Endothelial cell of umbilical vein (primary cell): ENCODE data around the gene LMBR1L. TPM values are rescaled to one million over a fixed set of nuclear protein-coding genes. Genes with fewer than 3 reads are reported as not detected.

Source experiments
- BruUV-seq: library from RNA; stranded (reverse); fragments of 400-500 nt; replicated peaks from 2 replicates; lab custom pipeline; 2021; lab: Mats Ljungman, UMichigan
- CTCF ChIA-PET: fragments of 300-600, 350-600 bp; sonication (Branson Sonifier 250); formaldehyde crosslinking; loops from one replicate; lab custom pipeline; 2021; ENCODE audit warnings: antibody characterized with exemption, inconsistent platforms; lab: Charles Lee
- POLR2A ChIA-PET: fragments of 300-600, 350-600 bp; sonication (Branson Sonifier 250); formaldehyde crosslinking; loops from one replicate; lab custom pipeline; 2021; ENCODE audit warnings: antibody characterized with exemption, inconsistent platforms; lab: Charles Lee
- DNase-seq: peaks from one replicate; pipeline ENCODE4 v3.0.0-alpha.2; 2011; ENCODE audit warnings: low read depth, low spot score
- FAIRE-seq: peaks from 2 replicates; lab custom pipeline; 2011; peaks lifted over from hg19 to GRCh38; lab: Jason Lieb, UNC
- H2AFZ ChIP-seq: 2 replicates; pipeline ENCODE4 v1.6.0; 2012; ENCODE audit warnings: low read depth, low read length, control low read depth, inconsistent platforms
- H3K27ac ChIP-seq: 2 replicates; pipeline ENCODE4 v1.5.1; 2011; ENCODE audit warnings: low read depth, mild to moderate bottlenecking, control low read depth, low read length, moderate library complexity; ENCODE audit not compliant: insufficient read depth
- H3K27me3 ChIP-seq, 2 experiments: 2 replicates each; pipeline versions ENCODE4 v1.6.0 to v1.6.1; 2011; ENCODE audit warnings: low read length in 2 of 2, mixed read lengths in 1 of 2; ENCODE audit not compliant: control insufficient read depth in 2 of 2, insufficient read depth in 2 of 2
- H3K36me3 ChIP-seq, 2 experiments: 2 replicates in 1 of 2; 3 replicates in 1 of 2; pipeline ENCODE4 v1.5.1; 2011; ENCODE audit warnings: low read length in 2 of 2, mild to moderate bottlenecking in 1 of 2, moderate library complexity in 1 of 2; ENCODE audit not compliant: control insufficient read depth in 2 of 2, insufficient read depth in 2 of 2; ENCODE audit errors: extremely low read depth in 1 of 2
- H3K4me1 ChIP-seq: 3 replicates; pipeline ENCODE4 v1.5.1; 2011; ENCODE audit warnings: mild to moderate bottlenecking, low read length; ENCODE audit not compliant: control insufficient read depth, insufficient read depth; ENCODE audit errors: extremely low read depth
- H3K4me2 ChIP-seq: 2 replicates; pipeline ENCODE4 v1.6.1; 2011; ENCODE audit warnings: low read length, control low read depth, mixed read lengths; ENCODE audit not compliant: insufficient read depth
- H3K4me3 ChIP-seq, 3 experiments: fragments of 200-600 bp in 1 of 3; sonication (generic), shearing (Covaris generic) in 1 of 3; replicated peaks in 1 of 3; 2 replicates each; pipeline ENCODE4 v1.5.1; 2011 to 2016; ENCODE audit warnings: control low read depth in 3 of 3, low read length in 3 of 3, mild to moderate bottlenecking in 2 of 3, inconsistent platforms in 1 of 3, low read depth in 1 of 3, moderate library complexity in 1 of 3; ENCODE audit not compliant: insufficient read depth in 1 of 3
- H3K79me2 ChIP-seq: 2 replicates; pipeline ENCODE4 v1.6.0; 2012; ENCODE audit warnings: low read length, inconsistent platforms; ENCODE audit not compliant: control insufficient read depth, insufficient read depth
- H3K9ac ChIP-seq: replicated peaks from 2 replicates; pipeline ENCODE3; 2011; ENCODE audit warnings: low read length, control low read depth; ENCODE audit not compliant: insufficient read depth; ENCODE audit errors: extremely low read depth
- H3K9me1 ChIP-seq: replicated peaks from 3 replicates; pipeline ENCODE4 v1.6.0; 2011; ENCODE audit warnings: mild to moderate bottlenecking, low read length; ENCODE audit not compliant: control insufficient read depth, insufficient read depth; ENCODE audit errors: extremely low read depth
- H3K9me3 ChIP-seq: replicated peaks from 2 replicates; pipeline ENCODE4 v1.5.1; 2012; ENCODE audit warnings: low read length, inconsistent platforms; ENCODE audit not compliant: control insufficient read depth, insufficient read depth
- H4K20me1 ChIP-seq: replicated peaks from 2 replicates; pipeline ENCODE3; 2011; ENCODE audit warnings: mild to moderate bottlenecking, low read length; ENCODE audit not compliant: control insufficient read depth, insufficient read depth; ENCODE audit errors: extremely low read depth
- EZH2 ChIP-seq: IDR thresholded peaks from 2 replicates; pipeline ENCODE4 v1.6.1; 2012; ENCODE audit warnings: borderline replicate concordance, low read depth, mild to moderate bottlenecking, moderate library complexity, low read length, inconsistent platforms; ENCODE audit not compliant: severe bottlenecking
- FOS ChIP-seq: IDR thresholded peaks from 2 replicates; pipeline ENCODE4 v1.6.1; 2011; ENCODE audit warnings: mild to moderate bottlenecking, low read length, moderate library complexity, borderline replicate concordance; ENCODE audit not compliant: insufficient read depth
- GATA2 ChIP-seq: IDR thresholded peaks from 2 replicates; pipeline ENCODE4 v1.7.0; 2011; ENCODE audit warnings: low read depth, mild to moderate bottlenecking, moderate library complexity, mixed read lengths, low read length; ENCODE audit not compliant: insufficient read length, insufficient read depth
- JUN ChIP-seq: IDR thresholded peaks from 2 replicates; pipeline ENCODE4 v1.6.1; 2011; ENCODE audit warnings: borderline replicate concordance, low read depth; ENCODE audit not compliant: insufficient read length, insufficient read depth
- MYC ChIP-seq: IDR thresholded peaks from one replicate; pipeline ENCODE4 v1.6.1; 2011; ENCODE audit warnings: mild to moderate bottlenecking, low read depth, low read length
- POLR2A ChIP-seq: IDR thresholded peaks from 2 replicates; pipeline ENCODE4 v1.6.1; 2012; ENCODE audit warnings: low read depth, mild to moderate bottlenecking, control low read depth, low read length
- POLR2AphosphoS5 ChIP-seq: IDR thresholded peaks from 2 replicates; pipeline ENCODE4 v1.6.1; 2012; ENCODE audit warnings: low read depth, mild to moderate bottlenecking, control low read depth, low read length, moderate library complexity; ENCODE audit not compliant: insufficient read depth
- dilution Hi-C: fragments of 300-500 bp; cut with MboI; formaldehyde crosslinking; loops from one replicate; pipeline ENCODE4 v1.15.0; 2019; ENCODE audit warnings: low sequenced_read_pairs; ENCODE audit not compliant: extremely low pct_ligation_motif_present
- intact Hi-C: fragments of 100-400 bp; cut with micrococcal nuclease; formaldehyde crosslinking; loops from one replicate; pipeline ENCODE4 v1.10.0; 2022
- polyA plus RNA-seq, 4 experiments: library from polyadenylated mRNA; depleted of rRNA in 3 of 4; stranded (reverse) in 3 of 4; unstranded in 1 of 4; fragments of >200 nt; gene quantifications; 2 replicates each; pipeline versions ENCODE4 v1.2.1 to v1.2.3, GENCODE V29; 2011 to 2012; ENCODE audit warnings: missing spikeins in 1 of 4
- total RNA-seq: library from RNA; stranded (reverse); gene quantifications from 2 replicates; pipeline ENCODE4 v1.2.3, GENCODE V29; 2021
- TF ChIP-seq, protein P1 (sequence below): IDR thresholded peaks from 2 replicates; pipeline ENCODE4 v1.6.1; 2011; ENCODE audit not compliant: insufficient read depth, insufficient read length
- TF ChIP-seq, protein P2 (sequence below), 2 donors: IDR thresholded peaks; 1 replicate in 1 of 2; 2 replicates in 1 of 2; pipeline ENCODE4 v1.5.1; 2011; ENCODE audit warnings: low read length in 2 of 2, mild to moderate bottlenecking in 2 of 2, moderate library complexity in 2 of 2, control low read depth in 1 of 2, inconsistent platforms in 1 of 2, low read depth in 1 of 2; ENCODE audit not compliant: insufficient read depth in 1 of 2; ENCODE audit errors: extremely low read depth in 1 of 2

LMBR1L gene
- total and polyA plus RNA-seq, 2 donors (not counting 3 experiments of a cell fraction or from before 2014, with no cell fraction given), result 78.3 to 106 TPM

DNA sequence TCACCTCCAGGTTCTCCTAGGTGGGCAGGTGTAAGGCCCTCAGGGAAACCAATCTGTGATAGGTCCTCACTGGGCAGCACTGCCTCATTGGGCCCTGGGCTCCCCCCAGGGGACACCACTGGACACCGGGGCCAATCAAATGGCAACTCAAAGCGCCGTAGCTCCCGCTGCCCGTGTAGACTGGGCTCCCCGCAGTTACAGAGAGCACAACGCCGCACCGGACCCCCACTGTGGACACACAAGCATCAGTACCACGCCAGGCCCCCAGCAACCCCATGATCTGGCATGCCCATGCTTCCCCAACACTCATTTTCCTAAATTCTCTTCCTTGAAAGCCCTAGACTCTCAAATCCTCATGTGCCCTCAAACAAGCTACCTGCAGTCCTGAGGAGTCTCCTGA is 56.1 kb downstream of the LMBR1L start:
- Histone ChIP-seq H2AFZ (no peak overlapping the region), H3K79me2 (peaks cover 82% of the 10 kb centered on the region), H4K20me1 (peaks cover 7% of the 10 kb centered on the region), H3K9me3 (no peaks in the 10 kb centered on the region), H3K4me2 (no peak overlapping the region), H3K27me3 (no peaks in the 10 kb centered on the region), H3K9me1 (no peaks in the 10 kb centered on the region), H3K9ac (no peak overlapping the region), H3K36me3 (peaks cover 23 to 55% of the 10 kb centered on the region in 2 experiments), H3K27ac (no peak overlapping the region), H3K4me3 (no peak overlapping the region), H3K4me1 (peaks cover 40% of the 10 kb centered on the region)
- CTCF ChIA-PET, result interaction anchor here (1.4 kb wide), 1 partner anchor 10 kb away, joined by 9 read pairs; no protein-coding TSS in a partner anchor
- no peak for DNase-seq
- intact Hi-C loops, result no loop called here
- BruUV-seq, result no TSS peak
- TF ChIP-seq FOS (no peak), GATA2 (no peak), POLR2AphosphoS5 (no peak), POLR2A (no peak), MYC (no peak), JUN (no peak), EZH2 (no peak)
- TF ChIP-seq, protein P1, sequence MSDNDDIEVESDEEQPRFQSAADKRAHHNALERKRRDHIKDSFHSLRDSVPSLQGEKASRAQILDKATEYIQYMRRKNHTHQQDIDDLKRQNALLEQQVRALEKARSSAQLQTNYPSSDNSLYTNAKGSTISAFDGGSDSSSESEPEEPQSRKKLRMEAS, result no peak
- TF ChIP-seq, protein P2, sequence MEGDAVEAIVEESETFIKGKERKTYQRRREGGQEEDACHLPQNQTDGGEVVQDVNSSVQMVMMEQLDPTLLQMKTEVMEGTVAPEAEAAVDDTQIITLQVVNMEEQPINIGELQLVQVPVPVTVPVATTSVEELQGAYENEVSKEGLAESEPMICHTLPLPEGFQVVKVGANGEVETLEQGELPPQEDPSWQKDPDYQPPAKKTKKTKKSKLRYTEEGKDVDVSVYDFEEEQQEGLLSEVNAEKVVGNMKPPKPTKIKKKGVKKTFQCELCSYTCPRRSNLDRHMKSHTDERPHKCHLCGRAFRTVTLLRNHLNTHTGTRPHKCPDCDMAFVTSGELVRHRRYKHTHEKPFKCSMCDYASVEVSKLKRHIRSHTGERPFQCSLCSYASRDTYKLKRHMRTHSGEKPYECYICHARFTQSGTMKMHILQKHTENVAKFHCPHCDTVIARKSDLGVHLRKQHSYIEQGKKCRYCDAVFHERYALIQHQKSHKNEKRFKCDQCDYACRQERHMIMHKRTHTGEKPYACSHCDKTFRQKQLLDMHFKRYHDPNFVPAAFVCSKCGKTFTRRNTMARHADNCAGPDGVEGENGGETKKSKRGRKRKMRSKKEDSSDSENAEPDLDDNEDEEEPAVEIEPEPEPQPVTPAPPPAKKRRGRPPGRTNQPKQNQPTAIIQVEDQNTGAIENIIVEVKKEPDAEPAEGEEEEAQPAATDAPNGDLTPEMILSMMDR (IDR thresholded peaks at IDR 0.05; ENCODE audit: extremely low read depth in 1 of 2, insufficient read depth in 1 of 2, low read depth in 1 of 2, low read length in 2 of 2), result no peak
- POLR2A ChIA-PET, result no interaction called here
- FAIRE-seq, result no peak
- dilution Hi-C loops, result no loop called here
